Astrocyte of the spinal cord (primary cell): ENCODE results near the gene THRB.

Experiments used
- DNase-seq: peaks from one replicate; pipeline ENCODE4 v3.0.0; 2011; ENCODE audit warnings: low read depth, low spot score
- H3K4me3 ChIP-seq: 2 replicates; pipeline ENCODE4 v1.5.1; 2011; ENCODE audit warnings: low read depth, mild to moderate bottlenecking, low read length, moderate library complexity
- in situ Hi-C: cut with HindIII; loops from 2 replicates; pipeline ENCODE4 v1.10.0; 2017; ENCODE audit warnings: low sequenced_read_pairs
- TF ChIP-seq, protein P1 (sequence below): IDR thresholded peaks from 2 replicates; pipeline ENCODE4 v1.5.1; 2012; ENCODE audit warnings: low read depth, mild to moderate bottlenecking, low read length, inconsistent platforms

The THRB gene

DNA sequence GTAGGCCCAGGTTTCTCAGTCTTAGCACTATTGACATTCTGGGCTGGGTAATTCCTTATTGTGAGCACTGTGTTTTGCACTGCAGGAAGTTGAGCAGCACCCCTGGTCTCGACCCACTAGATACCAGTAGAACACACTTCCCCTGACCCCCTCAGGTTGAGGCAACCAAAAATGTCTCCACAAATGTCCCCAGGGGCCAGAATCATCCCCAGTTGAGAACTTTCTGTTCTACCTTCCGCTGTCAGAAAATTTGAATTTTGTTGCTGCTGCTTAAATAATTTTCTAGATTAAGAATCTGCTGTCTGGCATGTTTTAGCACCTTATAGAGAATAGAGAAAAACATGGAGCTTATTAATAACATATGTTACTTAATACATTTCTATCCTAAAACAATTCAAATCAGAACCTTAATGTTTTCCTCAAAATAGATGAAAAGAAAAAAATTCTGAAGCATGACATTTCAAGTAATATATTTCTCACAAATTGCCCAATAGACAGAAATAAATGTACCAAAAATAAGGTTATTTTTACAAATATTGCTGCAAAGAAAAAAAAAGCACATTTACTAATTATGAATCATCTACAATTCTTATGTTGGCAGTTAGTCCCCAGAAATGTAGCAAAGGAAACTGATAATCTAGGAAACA lies 13.2 kb upstream of the THRB start:
- in situ Hi-C loops = no loop called here
- TF ChIP-seq, protein P1, sequence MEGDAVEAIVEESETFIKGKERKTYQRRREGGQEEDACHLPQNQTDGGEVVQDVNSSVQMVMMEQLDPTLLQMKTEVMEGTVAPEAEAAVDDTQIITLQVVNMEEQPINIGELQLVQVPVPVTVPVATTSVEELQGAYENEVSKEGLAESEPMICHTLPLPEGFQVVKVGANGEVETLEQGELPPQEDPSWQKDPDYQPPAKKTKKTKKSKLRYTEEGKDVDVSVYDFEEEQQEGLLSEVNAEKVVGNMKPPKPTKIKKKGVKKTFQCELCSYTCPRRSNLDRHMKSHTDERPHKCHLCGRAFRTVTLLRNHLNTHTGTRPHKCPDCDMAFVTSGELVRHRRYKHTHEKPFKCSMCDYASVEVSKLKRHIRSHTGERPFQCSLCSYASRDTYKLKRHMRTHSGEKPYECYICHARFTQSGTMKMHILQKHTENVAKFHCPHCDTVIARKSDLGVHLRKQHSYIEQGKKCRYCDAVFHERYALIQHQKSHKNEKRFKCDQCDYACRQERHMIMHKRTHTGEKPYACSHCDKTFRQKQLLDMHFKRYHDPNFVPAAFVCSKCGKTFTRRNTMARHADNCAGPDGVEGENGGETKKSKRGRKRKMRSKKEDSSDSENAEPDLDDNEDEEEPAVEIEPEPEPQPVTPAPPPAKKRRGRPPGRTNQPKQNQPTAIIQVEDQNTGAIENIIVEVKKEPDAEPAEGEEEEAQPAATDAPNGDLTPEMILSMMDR = no peak
- H3K4me3 ChIP-seq = no peak overlapping the region
- no peak for DNase-seq

- in situ Hi-C loops = no loop called here
- DNase-seq = no peak
- TF ChIP-seq, protein P1 = no peak
- no peak overlapping the region for H3K4me3 ChIP-seq
Measured at GRCh38 chr3:24506966-24507775, 12.5 kb upstream of the THRB start.

- DNase-seq = no peak
- in situ Hi-C loops = no loop called here
- TF ChIP-seq, protein P1 = no peak
- H3K4me3 ChIP-seq = no peak overlapping the region
Measured at GRCh38 chr3:24505691-24506550, 11.3 kb upstream of the THRB start.

- TF ChIP-seq, protein P1 = no peak
- DNase-seq = no peak
- no peak overlapping the region for H3K4me3 ChIP-seq
- in situ Hi-C loops = no loop called here
Measured at GRCh38 chr3:24504772-24505171, 10.1 kb upstream of the THRB start.

GRCh38 chr3:24503616-24504113 lies 9.0 kb upstream of the THRB start:
- in situ Hi-C loops = no loop called here
- no peak overlapping the region for H3K4me3 ChIP-seq
- TF ChIP-seq, protein P1 = no peak
- DNase-seq = no peak

- in situ Hi-C loops = no loop called here
- no peak overlapping the region for H3K4me3 ChIP-seq
- TF ChIP-seq, protein P1 = no peak
- DNase-seq = no peak
Measured at GRCh38 chr3:24502690-24503089, 8.0 kb upstream of the THRB start.
